Large intestine (tissue), 3 donors: ENCODE measurements around the gene BCL7A. TPM values are rescaled to one million over a fixed set of nuclear protein-coding genes. Genes with fewer than 3 reads are reported as not detected.

Source experiments
- DNase-seq, 2 donors: peaks; one replicate each; pipeline versions ENCODE4 v3.0.0 to v3.0.0-alpha.2; 2013
- H3K27ac ChIP-seq: one replicate; pipeline ENCODE4 v1.5.1; 2013; ENCODE audit warnings: low read length
- H3K27me3 ChIP-seq: 2 replicates; pipeline ENCODE4 v1.6.1; 2013; ENCODE audit warnings: low read length; ENCODE audit not compliant: control insufficient read depth, insufficient read depth
- H3K36me3 ChIP-seq: 2 replicates; pipeline ENCODE4 v1.6.1; 2013; ENCODE audit warnings: low read length; ENCODE audit not compliant: control insufficient read depth, insufficient read depth
- H3K4me1 ChIP-seq: one replicate; pipeline ENCODE4 v1.6.1; 2013; ENCODE audit warnings: low read length; ENCODE audit not compliant: control insufficient read depth, insufficient read depth
- H3K4me3 ChIP-seq: one replicate; pipeline ENCODE4 v1.5.1; 2013; ENCODE audit warnings: low read length
- H3K9me3 ChIP-seq: one replicate; pipeline ENCODE4 v1.6.1; 2013; ENCODE audit warnings: mild to moderate bottlenecking, low read depth, low read length, moderate library complexity; ENCODE audit not compliant: control insufficient read depth
- WGBS: methylation state at CpG from one replicate; pipeline ENCODE4 v1.1.5; 2013; ENCODE audit warnings: low lambda C conversion rate; ENCODE audit not compliant: insufficient coverage; 5-methylcytosine and 5-hydroxymethylcytosine counted together
- polyA plus RNA-seq: library from polyadenylated mRNA; unstranded; fragments of 120-200 nt; gene quantifications from one replicate; pipeline ENCODE4 v1.2.1, GENCODE V29; 2013

The BCL7A gene
- polyA plus RNA-seq, 1 donor, result 11.5 TPM

DNA sequence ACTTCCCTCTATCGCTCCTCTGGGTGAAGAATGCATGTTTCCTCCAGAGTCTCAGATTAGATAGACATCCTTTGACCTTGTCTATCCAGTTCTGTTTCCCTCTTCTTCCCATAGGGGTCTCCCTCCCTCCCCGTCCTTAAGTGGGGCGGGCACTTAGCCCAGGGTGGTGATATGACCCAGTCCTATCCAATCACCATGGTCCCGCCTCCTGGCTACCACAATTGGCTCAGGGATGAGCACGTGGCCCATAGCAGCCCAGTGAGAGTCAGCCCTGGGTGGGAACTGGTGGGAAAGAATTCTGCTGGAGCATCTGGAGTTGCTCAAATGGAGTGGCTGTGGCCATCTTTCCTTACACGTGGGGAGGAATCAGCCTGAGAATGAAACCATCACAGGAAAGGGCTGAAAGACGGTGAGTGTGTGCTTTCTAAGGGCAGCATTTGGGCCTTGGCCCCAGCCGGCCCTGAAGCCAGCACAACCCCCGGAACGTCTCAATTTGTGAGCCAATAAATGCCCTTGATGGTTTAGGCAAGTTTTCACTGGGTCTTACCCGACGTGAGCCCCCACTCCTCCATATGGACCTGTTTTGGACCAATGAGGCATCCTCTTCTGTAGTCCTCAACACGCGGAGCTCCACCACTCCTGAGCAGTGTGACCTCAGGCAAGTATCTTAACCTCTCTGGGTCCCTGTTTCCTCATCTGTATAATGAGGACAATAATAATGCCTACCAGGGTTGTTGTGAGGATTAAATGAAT lies 42.5 kb downstream of the BCL7A start:
- Histone ChIP-seq H3K27ac (peak overlapping the region; percentile 95), H3K36me3 (peaks cover 12% of the 10 kb centered on the region), H3K27me3 (no peaks in the 10 kb centered on the region), H3K4me3 (no peak overlapping the region), H3K4me1 (peaks cover 35% of the 10 kb centered on the region), H3K9me3 (peaks cover 2% of the 10 kb centered on the region)
- peak; percentile 95 for DNase-seq
- WGBS, result no CpG with 5 or more reads among the region's 14 CpGs

- DNase-seq, result peak in 1 of 2 donors; percentile 46
- WGBS, result 100% methylated on average over 1 of the region's 16 CpGs
- Histone ChIP-seq H3K27ac (peak overlapping the region; percentile 95), H3K27me3 (no peaks in the 10 kb centered on the region), H3K36me3 (peaks cover 4% of the 10 kb centered on the region), H3K9me3 (peaks cover 2% of the 10 kb centered on the region), H3K4me1 (peaks cover 35% of the 10 kb centered on the region), H3K4me3 (no peak overlapping the region)
Measured at GRCh38 chr12:122064780-122065588, 43.3 kb downstream of the BCL7A start.

- Histone ChIP-seq H3K36me3 (no peaks in the 10 kb centered on the region), H3K4me1 (peaks cover 29% of the 10 kb centered on the region), H3K27me3 (no peaks in the 10 kb centered on the region), H3K9me3 (peaks cover 2% of the 10 kb centered on the region), H3K4me3 (no peak overlapping the region), H3K27ac (no peak overlapping the region)
- DNase-seq, result no peak
- WGBS, result no CpG with 5 or more reads among the region's 5 CpGs
Measured at GRCh38 chr12:122067548-122067947, 45.9 kb downstream of the BCL7A start.

DNA sequence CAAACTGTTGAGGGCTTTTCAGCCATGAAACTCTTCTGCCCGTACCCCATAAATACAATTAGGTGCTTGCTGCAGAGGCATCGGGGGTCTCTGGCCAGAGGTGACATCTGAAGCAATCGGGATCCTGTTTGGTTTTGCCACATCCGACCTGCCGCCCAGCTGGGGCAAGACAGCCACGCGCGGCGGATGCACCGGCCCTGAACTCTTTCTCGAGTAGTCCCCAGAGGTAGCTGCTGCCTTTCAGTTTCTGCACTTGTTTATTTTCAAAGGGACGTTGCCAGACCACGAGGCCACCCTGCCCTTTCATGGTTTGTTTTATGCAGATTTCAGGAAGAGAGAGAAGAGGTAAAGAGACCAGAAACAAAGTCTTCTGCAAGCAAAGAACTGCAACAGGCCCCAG lies 46.3 kb downstream of the BCL7A start:
- Histone ChIP-seq H3K27ac (no peak overlapping the region), H3K27me3 (no peaks in the 10 kb centered on the region), H3K36me3 (no peaks in the 10 kb centered on the region), H3K4me3 (no peak overlapping the region), H3K4me1 (peaks cover 25% of the 10 kb centered on the region), H3K9me3 (peaks cover 5% of the 10 kb centered on the region)
- DNase-seq, result no peak
- WGBS, result no CpG with 5 or more reads among the region's 13 CpGs

GRCh38 chr12:122072031-122072970 lies 50.6 kb downstream of the BCL7A start:
- DNase-seq, result peak in 1 of 2 donors; percentile 27
- H3K36me3 ChIP-seq, result no peaks in the 10 kb centered on the region
- H3K9me3 ChIP-seq, result peaks cover 3% of the 10 kb centered on the region
- H3K4me1 ChIP-seq, result peaks cover 7% of the 10 kb centered on the region
- H3K27me3 ChIP-seq, result no peaks in the 10 kb centered on the region
- peak overlapping the region; percentile 41 for H3K27ac ChIP-seq
- WGBS, result no CpG with 5 or more reads among the region's 11 CpGs
- H3K4me3 ChIP-seq, result no peak overlapping the region

DNA sequence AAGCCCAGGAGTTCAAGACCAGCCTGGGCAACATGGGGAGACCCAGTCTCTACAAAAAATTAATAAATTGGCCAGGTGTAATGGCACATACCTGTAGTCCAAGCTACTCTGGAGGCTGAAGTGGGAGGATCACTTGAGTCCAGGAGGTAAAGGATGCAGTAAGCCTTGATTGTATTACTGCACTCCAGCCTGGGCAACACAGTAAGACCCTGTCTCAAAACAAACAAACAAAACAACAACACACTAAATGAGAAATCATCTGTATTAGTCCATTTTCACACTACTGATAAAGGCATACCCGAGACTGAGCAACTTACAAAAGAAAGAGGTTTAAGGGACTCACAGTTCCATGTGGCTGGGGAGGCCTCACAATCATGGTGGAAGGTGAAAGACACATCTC lies 52.1 kb downstream of the BCL7A start:
- Histone ChIP-seq H3K4me3 (no peak overlapping the region), H3K9me3 (peaks cover 3% of the 10 kb centered on the region), H3K27me3 (no peaks in the 10 kb centered on the region), H3K27ac (no peak overlapping the region), H3K4me1 (peaks cover 15% of the 10 kb centered on the region), H3K36me3 (no peaks in the 10 kb centered on the region)
- no CpG with 5 or more reads among the region's 1 CpG for WGBS
- DNase-seq, result no peak

DNA sequence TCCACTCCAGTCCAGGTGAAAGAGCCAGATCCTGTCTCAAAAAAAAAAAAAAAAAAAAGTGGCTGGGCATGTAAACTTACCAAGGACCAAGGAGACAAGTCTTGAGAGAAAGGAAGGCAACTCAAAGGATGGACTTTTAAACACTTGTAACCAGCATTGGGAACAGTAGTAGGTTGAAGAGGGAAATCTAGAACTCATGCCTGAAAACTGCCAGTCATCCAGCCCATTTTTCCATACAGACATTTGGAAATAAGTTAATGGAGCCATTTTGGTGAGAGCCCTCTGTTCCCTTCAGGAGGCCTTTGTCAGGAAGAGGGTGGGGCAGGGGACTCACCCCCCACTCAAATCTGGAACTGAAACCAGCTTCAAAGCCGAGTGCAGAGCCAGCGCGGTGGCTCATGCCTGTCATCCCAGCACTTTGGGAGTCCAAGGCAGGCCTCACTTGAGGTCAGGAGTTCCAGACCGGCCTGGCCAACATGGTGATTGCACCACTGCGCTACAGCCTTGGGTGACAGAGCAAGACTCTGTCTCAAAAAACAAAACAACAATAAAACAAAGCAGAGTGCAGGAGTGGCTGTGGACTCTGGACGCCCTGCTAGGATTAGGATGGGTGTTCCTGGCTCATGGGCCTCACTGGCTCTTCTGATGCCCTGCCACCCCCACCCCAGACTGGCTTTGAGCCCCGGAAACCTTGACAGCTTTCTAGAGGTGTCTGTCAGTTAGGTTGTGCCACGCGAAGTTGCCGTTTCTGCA lies 55.2 kb downstream of the BCL7A start:
- Histone ChIP-seq H3K27ac (no peak overlapping the region), H3K36me3 (no peaks in the 10 kb centered on the region), H3K27me3 (no peaks in the 10 kb centered on the region), H3K4me3 (no peak overlapping the region), H3K4me1 (peaks cover 25% of the 10 kb centered on the region), H3K9me3 (peaks cover 3% of the 10 kb centered on the region)
- peak in 1 of 2 donors; percentile 72 for DNase-seq
- WGBS, result no CpG with 5 or more reads among the region's 10 CpGs

DNA sequence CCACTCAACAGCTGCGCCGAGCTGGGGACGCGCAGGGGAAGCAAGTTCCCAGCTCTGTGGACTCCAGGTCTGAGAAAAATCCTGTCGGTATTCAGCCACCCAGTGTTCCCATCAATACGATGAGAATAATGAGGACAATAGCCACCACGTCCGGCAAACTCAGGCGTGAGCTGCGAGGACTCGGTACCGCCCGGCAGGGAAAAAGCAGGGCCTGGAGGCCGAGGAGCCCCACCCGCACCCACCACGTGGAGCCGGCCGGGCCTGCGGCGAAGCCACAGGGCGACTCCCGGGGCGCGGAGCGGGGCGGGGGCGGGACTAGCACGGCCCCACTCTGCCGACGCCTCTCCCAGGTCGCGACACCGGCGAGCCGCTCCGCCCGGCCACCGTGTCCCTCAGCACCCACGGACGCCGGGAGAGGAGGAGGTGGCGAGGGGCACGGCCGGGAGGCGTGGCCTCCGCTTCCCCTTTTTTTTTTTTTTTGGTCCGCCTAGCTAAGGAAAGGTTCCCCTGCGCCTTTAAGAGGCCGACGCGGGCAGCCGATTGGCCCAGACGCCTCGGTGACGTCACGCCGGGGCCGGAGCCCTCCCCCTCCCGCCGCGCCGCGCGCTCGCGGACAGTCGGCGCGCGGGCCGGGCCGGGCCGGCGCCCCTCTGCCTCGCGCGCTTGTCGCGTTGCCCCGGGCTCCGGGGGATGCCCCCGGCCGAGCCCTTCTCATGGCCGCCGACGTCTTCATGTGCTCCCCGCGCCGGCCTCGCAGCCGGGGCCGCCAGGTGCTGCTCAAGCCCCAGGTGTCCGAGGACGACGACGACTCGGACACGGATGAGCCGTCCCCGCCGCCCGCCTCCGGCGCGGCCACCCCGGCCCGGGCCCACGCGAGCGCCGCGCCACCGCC lies 56.7 kb downstream of the BCL7A start, which contains the start of gene MLXIP:
Gene MLXIP (plus strand): TSS at position 616 of the 892 bp plus-strand sequence. CDS start 98 bp downstream, at position 714.
- WGBS, result no CpG with 5 or more reads among the region's 113 CpGs
- peak; percentile 94 to 97 for DNase-seq

DNA sequence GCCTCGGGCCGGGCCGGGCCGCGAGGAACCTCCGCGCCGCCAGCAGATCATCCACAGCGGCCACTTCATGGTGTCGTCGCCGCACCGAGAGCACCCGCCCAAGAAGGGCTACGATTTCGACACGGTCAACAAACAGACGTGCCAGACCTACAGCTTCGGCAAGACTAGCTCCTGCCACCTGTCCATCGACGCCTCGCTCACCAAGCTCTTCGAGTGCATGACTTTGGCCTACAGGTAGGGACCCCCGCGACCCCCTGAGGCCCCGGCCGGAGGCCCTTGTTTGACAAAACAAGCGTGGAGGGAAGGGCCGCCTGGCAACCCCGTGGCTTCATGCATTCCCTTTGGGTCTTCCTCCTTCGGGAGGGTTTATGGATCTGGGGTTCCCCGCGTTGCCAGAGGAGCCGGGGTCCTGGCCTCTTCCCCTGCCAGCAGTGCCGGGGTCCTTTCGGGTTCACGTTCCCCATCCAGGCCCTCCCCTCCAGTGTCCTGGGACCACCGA lies 57.4 kb downstream of the BCL7A start:
- H3K36me3 ChIP-seq, result peaks cover 7% of the 10 kb centered on the region
- no CpG with 5 or more reads among the region's 38 CpGs for WGBS
- peak overlapping the region; percentile 85 for H3K4me3 ChIP-seq
- DNase-seq, result peak in 1 of 2 donors; percentile 52
- H3K9me3 ChIP-seq, result no peaks in the 10 kb centered on the region
- peaks cover 37% of the 10 kb centered on the region for H3K4me1 ChIP-seq
- H3K27me3 ChIP-seq, result no peaks in the 10 kb centered on the region
- peak overlapping the region; percentile 55 for H3K27ac ChIP-seq

More for the DNA sequence above, 56.7 kb downstream of the BCL7A start, which contains the start of gene MLXIP:
- H3K9me3 ChIP-seq, result no peaks in the 10 kb centered on the region
- peak within 1 kb of the TSS; percentile 85 for H3K4me3 ChIP-seq
- no peaks in the 10 kb centered on the region for H3K36me3 ChIP-seq
- H3K27ac ChIP-seq, result peak within 1 kb of the TSS; percentile 81
- no peaks in the 10 kb centered on the region for H3K27me3 ChIP-seq
- peaks cover 37% of the 10 kb centered on the region for H3K4me1 ChIP-seq
